Activated T-cell treated with anti-CD3 and anti-CD28 coated beads for 4 hours (primary cell): Measurements from ENCODE around the gene SHMT2.
A peak's percentile ranks its signal among the peaks of the same experiment; 100 is the strongest.

Experiments
- DNase-seq: peaks from one replicate; pipeline ENCODE4 v3.0.0-alpha.2; 2020

SHMT2 gene

DNA sequence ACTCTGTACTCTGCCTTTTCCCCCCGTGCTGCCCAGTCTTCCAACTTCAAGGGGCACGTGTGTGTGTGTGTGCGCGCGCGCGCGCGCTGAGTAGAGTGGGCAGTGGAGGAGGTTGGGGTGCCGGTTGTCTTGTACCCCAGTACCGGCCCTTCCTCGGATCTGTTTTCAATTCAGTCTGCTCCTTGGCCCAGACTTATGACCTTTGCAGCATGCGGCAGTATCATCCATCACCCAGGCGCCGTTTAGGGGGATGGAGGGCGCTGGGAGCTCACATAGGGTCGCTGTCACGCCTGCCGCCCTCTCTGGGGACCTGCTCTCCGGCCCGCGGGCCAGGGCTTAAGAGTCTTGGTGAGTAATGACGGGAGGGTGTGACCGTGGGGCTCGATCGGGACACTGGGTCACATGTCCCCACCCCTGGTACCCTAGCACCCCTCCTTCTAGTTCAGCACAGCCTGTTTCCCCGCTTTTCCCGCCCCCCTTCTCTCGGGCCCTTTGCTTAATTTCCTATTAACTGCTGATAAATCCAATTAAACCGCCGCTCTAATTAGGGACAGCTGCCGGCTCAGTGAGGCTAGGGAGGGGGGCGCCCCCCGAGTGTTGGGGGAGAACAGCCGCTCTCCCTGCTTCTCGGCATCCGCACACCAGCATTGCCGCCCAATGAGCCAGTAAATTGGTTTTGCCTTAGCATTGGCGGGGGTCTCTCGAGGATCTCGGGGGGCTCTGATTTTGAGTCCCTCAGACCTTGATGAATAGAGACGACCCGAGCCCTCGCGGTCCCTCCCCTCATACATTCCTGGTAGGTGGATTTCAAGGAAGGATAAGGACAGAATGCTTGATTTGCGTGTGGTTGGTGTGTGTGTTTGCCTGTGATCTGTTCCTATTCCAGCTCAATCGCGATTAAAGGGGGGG lies 12.1 kb downstream of the SHMT2 start:
- no peak for DNase-seq

- DNase-seq: no peak
Observed at GRCh38 chr12:57242329-57242690, 12.8 kb downstream of the SHMT2 start.

- DNase-seq: peak; percentile 62
Observed at GRCh38 chr12:57242691-57243454, 13.4 kb downstream of the SHMT2 start.

GRCh38 chr12:57243521-57244311 lies 14.2 kb downstream of the SHMT2 start:
- peak; percentile 77 for DNase-seq

- DNase-seq: no peak
Observed at GRCh38 chr12:57244312-57244696, 14.8 kb downstream of the SHMT2 start.

DNA sequence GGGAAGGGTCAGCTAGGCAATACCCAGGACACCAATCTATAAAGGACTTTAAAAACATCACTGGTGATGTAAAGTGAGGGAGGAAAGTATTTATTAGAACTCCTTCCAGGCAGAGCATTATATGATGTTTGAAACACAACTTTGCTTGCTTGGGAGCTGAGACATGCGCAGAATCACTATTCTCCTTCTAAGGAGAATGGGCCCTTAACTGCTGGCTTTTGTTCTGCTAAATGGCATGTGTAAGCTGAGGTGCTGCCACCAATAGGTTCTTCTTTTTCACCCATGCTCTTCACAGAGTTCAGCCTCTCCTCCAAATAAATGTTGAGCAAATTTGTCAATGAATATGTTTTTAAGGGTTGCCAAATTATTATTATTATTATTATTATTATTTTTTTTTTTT lies 17.5 kb downstream of the SHMT2 start:
- no peak for DNase-seq

DNA sequence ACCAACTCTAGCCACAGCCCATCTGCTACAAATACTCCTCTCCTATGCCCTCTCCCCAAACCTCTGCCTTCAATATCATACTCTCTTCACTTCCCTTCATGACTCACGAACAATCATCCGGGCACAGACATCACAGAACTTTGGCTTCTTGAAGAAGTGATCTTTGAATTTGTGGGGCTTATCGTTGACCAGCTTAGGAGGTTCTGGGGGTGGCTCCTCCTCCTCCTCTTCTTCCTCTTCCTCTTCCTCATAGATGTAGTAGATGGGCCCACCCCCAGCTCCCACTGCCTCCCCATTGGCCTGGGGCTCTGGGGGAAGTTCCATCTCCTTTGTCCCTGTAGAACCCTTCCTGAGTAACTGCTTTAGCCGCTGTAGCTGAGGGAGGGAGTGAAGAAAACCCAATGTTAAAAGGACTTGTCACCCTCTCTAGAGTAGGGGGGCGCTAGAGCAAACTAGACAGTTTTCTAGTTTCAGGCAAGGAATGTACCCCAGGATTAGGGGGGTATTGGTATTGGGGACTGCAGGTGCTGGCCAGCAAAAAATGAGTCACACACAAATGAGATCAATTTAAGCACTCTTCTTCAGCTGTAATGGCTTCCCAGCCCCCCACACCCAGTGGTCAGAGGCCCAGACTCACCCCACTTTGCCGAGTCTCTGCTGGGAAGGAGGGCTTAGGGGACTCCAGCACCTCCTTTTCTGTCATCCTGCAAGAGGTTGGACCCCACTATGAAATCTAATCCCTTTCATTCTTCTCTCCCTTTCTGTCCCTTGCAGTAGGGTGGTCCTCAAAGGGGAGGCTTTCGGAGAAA lies 19.6 kb downstream of the SHMT2 start:
- DNase-seq: no peak

DNA sequence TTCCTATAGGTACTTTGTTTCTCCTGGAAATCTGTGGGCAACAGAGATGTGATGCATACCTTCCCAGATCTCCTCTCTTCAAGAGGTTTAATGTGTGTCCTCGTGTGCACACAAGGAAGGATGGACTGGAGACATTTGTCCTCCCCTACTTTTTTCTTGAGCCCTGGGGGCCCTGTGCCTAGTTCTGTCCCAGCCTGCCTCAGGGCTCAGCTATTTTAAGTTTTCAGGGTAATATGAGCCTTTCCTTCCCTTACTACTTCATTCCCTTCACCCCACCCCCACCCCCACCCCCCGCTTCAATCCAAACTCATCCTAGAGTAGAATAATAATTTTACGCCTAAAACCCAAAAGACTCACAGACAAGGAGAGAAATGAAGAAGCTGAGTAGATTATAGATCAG lies 21.0 kb downstream of the SHMT2 start:
- DNase-seq: no peak

- DNase-seq: no peak
Observed at GRCh38 chr12:57250956-57251355, 21.4 kb downstream of the SHMT2 start, which contains the start of gene STAC3. Gene STAC3, minus strand, starts transcription at chr12:57251187. Its CDS starts 1,551 bp downstream, at chr12:57249636.

GRCh38 chr12:57254506-57255280 lies 25.2 kb downstream of the SHMT2 start:
- DNase-seq: no peak

DNA sequence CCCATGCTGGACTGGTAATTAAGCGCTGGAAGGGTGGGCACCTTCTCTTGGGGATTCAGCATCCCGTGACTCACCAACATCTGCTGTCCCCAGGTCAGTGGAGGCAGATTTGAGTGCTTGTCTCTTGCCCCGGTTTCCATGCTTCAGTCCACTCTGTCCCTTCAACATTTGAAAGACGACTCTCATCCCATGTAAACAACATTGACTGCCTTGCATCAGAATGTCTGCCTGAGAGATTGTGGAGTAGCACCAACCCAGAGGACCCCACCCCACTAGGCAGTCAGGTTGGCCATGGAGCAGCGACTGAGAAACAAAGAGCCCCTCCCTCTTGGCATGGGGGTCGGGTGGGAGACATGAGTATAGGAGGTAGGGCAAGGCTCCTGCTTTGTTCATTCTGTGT lies 26.4 kb downstream of the SHMT2 start:
- no peak for DNase-seq

DNA sequence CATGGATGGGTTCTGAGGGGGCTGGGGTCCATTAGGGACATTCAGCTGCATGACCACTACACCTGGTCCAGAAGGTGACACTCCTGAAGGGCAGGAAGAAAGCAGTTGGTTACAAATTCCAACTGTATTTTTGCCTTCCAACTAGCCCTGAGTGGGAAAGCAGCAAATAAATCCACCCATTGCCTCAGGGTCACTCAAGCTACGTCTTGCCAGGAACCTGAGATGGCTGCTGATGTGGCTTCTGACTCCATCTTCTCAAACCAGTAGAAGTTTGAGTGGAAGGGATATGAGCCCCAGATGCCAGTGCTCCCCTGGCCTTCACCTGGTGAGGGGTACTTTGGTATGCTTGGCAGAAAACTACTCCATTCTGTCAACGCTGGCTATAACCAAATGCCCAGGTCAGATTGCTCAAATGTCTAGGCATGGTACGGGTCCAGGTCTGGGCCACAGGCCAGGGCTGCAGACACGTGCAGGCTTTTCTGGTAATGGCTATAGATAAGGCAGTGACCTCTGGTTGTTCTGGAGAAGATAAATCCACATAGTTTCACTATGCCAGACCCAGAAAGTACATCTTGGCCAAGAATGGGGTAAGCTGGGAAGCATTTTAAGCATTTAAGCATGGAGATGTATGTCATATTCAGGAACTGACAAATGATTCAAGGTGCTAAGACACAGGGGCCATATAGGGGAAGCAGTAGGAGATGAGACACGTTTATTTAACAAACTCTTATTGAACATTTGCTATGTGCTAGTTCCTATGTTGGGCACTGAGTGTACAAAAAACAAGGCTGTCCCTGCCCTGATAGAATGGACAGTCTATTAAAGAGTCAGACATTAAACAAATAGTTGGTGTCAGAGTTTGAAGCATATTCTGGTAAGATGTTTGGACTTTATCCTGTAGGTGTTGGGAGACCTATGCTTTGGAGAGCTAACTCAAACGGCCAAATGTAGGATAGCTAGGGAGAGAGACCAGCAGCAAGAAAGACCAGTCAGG lies 29.8 kb downstream of the SHMT2 start:
- DNase-seq: no peak

DNA sequence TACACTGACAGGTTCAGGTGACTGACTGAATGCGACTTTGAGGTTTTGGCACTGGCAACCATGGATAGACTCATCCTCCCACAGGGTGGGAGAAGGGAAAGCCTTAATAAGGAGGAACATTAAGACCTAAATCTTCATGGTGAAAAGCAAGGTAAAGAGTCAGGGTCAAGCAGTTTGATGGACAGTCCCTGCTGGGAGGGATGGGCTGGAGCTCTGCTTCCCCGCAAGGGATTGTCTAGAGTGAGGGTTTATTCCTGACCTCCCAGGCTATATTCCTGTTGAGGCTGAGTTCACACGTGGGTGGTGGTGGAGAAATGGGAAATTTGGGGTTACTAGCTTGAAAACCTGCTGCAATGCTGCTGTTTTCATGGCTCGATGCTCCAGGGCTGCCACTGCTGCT lies 30.9 kb downstream of the SHMT2 start:
- no peak for DNase-seq

DNA sequence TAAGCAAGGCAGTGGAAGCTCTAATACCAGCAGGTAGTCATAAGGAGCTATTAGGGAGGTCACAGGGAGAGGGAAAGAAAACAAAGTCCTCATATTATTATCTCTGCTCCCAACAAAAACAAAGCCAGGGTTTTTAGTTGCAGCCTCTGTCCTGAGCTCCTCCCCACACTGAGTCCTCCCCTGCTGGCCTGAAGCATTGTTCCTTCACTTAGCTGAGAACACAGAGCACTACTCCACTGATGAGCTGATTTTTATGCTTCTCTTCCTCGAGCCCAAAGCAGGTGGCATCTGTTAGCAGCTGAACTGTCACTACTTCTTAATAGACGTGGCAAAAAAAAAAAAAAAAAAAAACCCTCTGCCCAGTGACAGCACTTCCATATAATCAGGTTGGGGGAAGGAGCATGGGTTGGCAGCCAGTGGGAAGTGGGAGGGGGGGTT lies 31.9 kb downstream of the SHMT2 start:
- no peak for DNase-seq

DNA sequence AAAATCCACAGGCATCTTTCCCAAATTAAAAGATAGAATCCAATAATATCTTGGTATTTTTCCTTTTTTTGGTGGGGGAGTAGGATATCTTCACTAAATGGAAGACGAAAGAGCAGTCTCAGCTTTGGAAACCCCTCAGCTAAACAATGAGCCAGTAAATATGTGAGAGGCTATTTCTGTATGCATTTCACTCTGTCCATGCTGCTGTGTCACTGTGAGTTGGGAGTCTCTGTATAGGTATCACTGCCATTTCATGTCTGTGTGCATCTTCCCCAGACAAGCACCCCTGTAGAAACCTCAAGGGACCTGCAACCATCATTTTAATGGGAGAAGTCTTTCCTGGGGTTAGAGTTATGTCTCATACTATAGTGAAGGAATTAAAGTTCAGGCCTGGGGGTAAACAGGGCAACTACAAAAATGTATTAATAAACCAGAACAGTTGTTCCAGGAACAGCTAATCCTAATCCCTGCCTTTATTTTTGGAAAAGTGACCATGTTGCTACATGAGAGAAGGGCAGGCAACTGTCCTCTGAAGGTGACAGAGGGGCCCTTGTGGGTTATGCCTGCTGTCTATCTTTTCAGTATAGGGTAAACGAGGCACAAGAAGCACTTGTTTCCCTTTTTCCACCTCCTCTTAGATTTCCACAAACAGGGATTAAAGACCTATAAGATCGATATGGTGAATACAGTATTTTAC lies 32.8 kb downstream of the SHMT2 start:
- DNase-seq: no peak

- DNase-seq: no peak
Observed at GRCh38 chr12:57263096-57263495, 33.6 kb downstream of the SHMT2 start.

GRCh38 chr12:57266681-57267080 lies 37.2 kb downstream of the SHMT2 start:
- no peak for DNase-seq

- no peak for DNase-seq
Observed at GRCh38 chr12:57268264-57268663, 38.8 kb downstream of the SHMT2 start.

DNA sequence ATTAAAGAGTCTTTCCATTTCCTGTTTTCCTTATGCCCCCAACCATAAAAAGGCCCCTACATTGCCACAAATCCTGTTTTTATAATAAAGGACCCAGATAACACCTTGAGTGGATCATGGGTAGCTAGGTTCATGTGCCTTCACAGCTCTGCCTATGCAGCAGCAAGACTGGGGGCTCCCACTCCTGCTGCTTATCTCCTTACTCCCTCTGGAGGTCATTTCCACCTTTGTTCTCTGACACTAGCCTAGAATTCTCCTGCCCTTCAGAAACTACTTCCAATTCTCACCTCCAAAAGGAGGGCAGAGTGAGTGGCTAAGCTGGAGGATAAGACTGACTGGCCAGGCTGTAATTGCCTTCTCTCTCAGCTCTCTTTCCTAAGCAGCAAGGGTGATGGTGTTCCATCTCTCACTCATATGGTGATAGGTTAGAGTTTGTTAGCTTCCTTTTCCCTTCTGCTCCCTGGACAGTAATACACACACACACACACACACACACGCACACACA lies 41.5 kb downstream of the SHMT2 start:
- no peak for DNase-seq
